PC-3 (cell line): ENCODE measurements around the gene PANK4. TPM values are rescaled to one million over a fixed set of nuclear protein-coding genes. Genes with fewer than 3 reads are reported as not detected.

Source experiments
- ATAC-seq: fragments of 200-7000 bp; cut with Tn5 transposase; 2 replicates; pipeline ENCODE4 v1.9.1; 2020; ENCODE audit warnings: mild to moderate bottlenecking, moderate library complexity
- BruUV-seq: library from RNA; stranded (reverse); fragments of 400-500 nt; replicated peaks from 2 replicates; lab custom pipeline; 2021; lab: Mats Ljungman, UMichigan
- CTCF ChIA-PET: fragments of 300-600 bp; sonication (Branson Sonifier 250); formaldehyde crosslinking; loops from one replicate; lab custom pipeline; 2022; ENCODE audit warnings: antibody characterized with exemption; lab: Charles Lee
- POLR2A ChIA-PET: fragments of 300-600 bp; sonication (Branson Sonifier 250); formaldehyde crosslinking; loops from one replicate; lab custom pipeline; 2022; ENCODE audit warnings: antibody characterized with exemption; ENCODE audit not compliant: unreplicated experiment; lab: Charles Lee
- DNase-seq: peaks from one replicate; pipeline ENCODE4 v3.0.0-alpha.2; 2015
- H2AFZ ChIP-seq: fragments of 300-600 bp; sonication (generic); 2 replicates; pipeline ENCODE4 v1.6.0; 2016; ENCODE audit warnings: antibody characterized with exemption, low read length
- H3F3A ChIP-seq: fragments of 300-600 bp; sonication (generic); one replicate; pipeline ENCODE4 v1.6.0; 2017; ENCODE audit warnings: antibody characterized with exemption, low read length, control low read depth, mild to moderate bottlenecking; ENCODE audit not compliant: unreplicated experiment
- H3K27ac ChIP-seq: fragments of 300-600 bp; sonication (generic); 2 replicates; pipeline ENCODE4 v1.5.1; 2016; ENCODE audit warnings: mild to moderate bottlenecking, low read length
- H3K27me3 ChIP-seq: fragments of 300-600 bp; sonication (generic); 2 replicates; pipeline ENCODE4 v1.6.1; 2016; ENCODE audit warnings: low read length, mixed read lengths
- H3K36me3 ChIP-seq: fragments of 300-600 bp; sonication (generic); 2 replicates; pipeline ENCODE4 v1.6.1; 2016; ENCODE audit warnings: low read depth, mixed run types, low read length, mixed read lengths
- H3K4me1 ChIP-seq: fragments of 300-600 bp; sonication (generic); 2 replicates; pipeline ENCODE4 v1.5.1; 2016; ENCODE audit warnings: low read length; ENCODE audit not compliant: insufficient read depth
- H3K4me2 ChIP-seq: fragments of 300-600 bp; sonication (generic); 2 replicates; pipeline ENCODE4 v1.6.0; 2016; ENCODE audit warnings: low read length
- H3K4me3 ChIP-seq: fragments of 300-600 bp; sonication (generic); 2 replicates; pipeline ENCODE4 v1.5.1; 2016; ENCODE audit warnings: mild to moderate bottlenecking, low read length, mixed read lengths
- H3K79me2 ChIP-seq: fragments of 300-600 bp; sonication (generic); 2 replicates; pipeline ENCODE4 v1.6.1; 2017; ENCODE audit warnings: low read length, mixed read lengths
- H3K9ac ChIP-seq: fragments of 300-600 bp; sonication (generic); 2 replicates; pipeline ENCODE4 v1.6.0; 2016; ENCODE audit warnings: mild to moderate bottlenecking, low read length
- H3K9me2 ChIP-seq: fragments of 300-600 bp; sonication (generic); replicated peaks from 2 replicates; pipeline ENCODE4 v1.6.1; 2016; ENCODE audit warnings: mixed run types, low read length, mixed read lengths
- H3K9me3 ChIP-seq: fragments of 300-600 bp; sonication (generic); 2 replicates; pipeline ENCODE4 v1.6.1; 2016; ENCODE audit warnings: low read length, mixed read lengths
- H4K20me1 ChIP-seq: fragments of 300-600 bp; sonication (generic); 2 replicates; pipeline ENCODE4 v1.6.1; 2016; ENCODE audit warnings: low read length, mixed read lengths
- EZH2 ChIP-seq: fragments of 300-600 bp; sonication (generic); IDR thresholded peaks from one replicate; pipeline ENCODE4 v1.6.1; 2017; ENCODE audit warnings: antibody characterized with exemption, mild to moderate bottlenecking, low read length; ENCODE audit not compliant: unreplicated experiment
- EZH2phosphoT487 ChIP-seq: fragments of 300-600 bp; sonication (generic); IDR thresholded peaks from 2 replicates; pipeline ENCODE4 v1.6.1; 2018; ENCODE audit warnings: mild to moderate bottlenecking, antibody characterized with exemption, low read length, borderline replicate concordance
- intact Hi-C: fragments of 100-400 bp; cut with micrococcal nuclease; formaldehyde crosslinking; loops from 2 replicates; pipeline ENCODE4 v1.9.0; 2023
- total RNA-seq: library from RNA; depleted of rRNA; stranded (reverse); fragments of >200 nt; gene quantifications from 2 replicates; pipeline ENCODE4 v1.2.3, GENCODE V29; 2014
- TF ChIP-seq, protein P1 (sequence below): fragments of 300-600 bp; sonication (generic); conservative IDR thresholded peaks from 2 replicates; pipeline ENCODE4 v1.5.1; 2017; ENCODE audit warnings: antibody characterized with exemption, low read depth, mild to moderate bottlenecking, low read length

PANK4 gene
- total RNA-seq, 1 experiment from 2014 or later, result 69.4 TPM

DNA sequence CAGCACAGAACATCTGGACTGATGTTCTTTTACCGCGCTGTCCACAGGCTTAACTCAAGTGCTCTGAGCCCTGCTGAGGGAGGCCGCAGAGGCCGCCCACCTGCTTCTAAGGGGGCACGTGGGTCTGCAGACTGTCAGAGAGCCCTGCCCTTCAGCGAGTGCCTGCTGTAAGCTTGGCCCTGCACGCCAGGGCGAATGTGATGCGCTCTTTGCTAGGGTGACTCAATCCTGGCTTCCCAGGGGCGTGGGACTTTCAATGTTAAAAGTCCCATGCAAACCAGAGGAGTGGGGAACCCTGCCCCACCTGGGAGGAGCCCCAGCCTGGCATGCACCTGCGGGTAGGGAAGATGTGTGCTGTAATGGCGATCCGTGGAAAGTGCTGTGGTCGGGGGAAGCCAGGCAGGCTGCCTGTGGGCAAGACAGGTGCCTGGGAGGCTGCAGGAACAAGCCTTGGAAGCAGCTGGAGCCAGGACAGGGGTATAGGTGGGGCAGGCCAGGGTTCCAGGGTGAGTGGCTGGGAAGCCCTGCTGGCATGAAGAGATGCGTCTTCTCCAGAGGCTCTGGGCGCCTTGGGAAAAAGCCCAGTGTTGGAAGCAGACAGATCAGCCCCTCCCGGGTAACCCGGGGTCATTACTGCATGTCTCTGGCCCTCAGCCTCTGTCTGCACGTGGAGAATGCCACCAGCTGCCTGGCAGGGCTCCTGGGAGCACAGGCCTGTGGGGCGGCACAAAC lies 594 bp upstream of the PANK4 start:
- Histone ChIP-seq H3F3A (no peaks in the 10 kb centered on the region), H3K79me2 (peaks cover 41% of the 10 kb centered on the region), H3K4me3 (peak overlapping the region; percentile 64), H3K36me3 (peaks cover 5% of the 10 kb centered on the region; the same call in 1 of the 2 replicates), H3K9me3 (no peaks in the 10 kb centered on the region), H3K27me3 (no peaks in the 10 kb centered on the region), H2AFZ (peak overlapping the region; percentile 32), H3K9me2 (no peaks in the 10 kb centered on the region), H3K4me1 (peaks cover 45% of the 10 kb centered on the region), H3K27ac (peak overlapping the region; percentile 43), H4K20me1 (peaks cover 39% of the 10 kb centered on the region), H3K9ac (peak overlapping the region; percentile 96), H3K4me2 (peak overlapping the region; percentile 89)
- intact Hi-C loops, result loop anchor here (1.0 to 2.0 kb wide), 2 partner anchors 20 to 76 kb away; no protein-coding TSS in a partner anchor
- ChIA-PET CTCF (interaction anchor here (1.2 kb wide), 1 partner anchor 112 kb away, joined by 4 read pairs; no protein-coding TSS in a partner anchor), POLR2A (interaction anchor here (0.6 to 1.0 kb wide), 4 partner anchors 8 to 295 kb away, joined by 3 to 11 read pairs (median 6); no protein-coding TSS in a partner anchor)
- peak; percentile 39 for ATAC-seq
- no TSS peak for BruUV-seq
- TF ChIP-seq EZH2phosphoT487 (no peak), EZH2 (no peak)
- TF ChIP-seq, protein P1, sequence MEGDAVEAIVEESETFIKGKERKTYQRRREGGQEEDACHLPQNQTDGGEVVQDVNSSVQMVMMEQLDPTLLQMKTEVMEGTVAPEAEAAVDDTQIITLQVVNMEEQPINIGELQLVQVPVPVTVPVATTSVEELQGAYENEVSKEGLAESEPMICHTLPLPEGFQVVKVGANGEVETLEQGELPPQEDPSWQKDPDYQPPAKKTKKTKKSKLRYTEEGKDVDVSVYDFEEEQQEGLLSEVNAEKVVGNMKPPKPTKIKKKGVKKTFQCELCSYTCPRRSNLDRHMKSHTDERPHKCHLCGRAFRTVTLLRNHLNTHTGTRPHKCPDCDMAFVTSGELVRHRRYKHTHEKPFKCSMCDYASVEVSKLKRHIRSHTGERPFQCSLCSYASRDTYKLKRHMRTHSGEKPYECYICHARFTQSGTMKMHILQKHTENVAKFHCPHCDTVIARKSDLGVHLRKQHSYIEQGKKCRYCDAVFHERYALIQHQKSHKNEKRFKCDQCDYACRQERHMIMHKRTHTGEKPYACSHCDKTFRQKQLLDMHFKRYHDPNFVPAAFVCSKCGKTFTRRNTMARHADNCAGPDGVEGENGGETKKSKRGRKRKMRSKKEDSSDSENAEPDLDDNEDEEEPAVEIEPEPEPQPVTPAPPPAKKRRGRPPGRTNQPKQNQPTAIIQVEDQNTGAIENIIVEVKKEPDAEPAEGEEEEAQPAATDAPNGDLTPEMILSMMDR, result no peak
- peak; percentile 80 for DNase-seq

DNA sequence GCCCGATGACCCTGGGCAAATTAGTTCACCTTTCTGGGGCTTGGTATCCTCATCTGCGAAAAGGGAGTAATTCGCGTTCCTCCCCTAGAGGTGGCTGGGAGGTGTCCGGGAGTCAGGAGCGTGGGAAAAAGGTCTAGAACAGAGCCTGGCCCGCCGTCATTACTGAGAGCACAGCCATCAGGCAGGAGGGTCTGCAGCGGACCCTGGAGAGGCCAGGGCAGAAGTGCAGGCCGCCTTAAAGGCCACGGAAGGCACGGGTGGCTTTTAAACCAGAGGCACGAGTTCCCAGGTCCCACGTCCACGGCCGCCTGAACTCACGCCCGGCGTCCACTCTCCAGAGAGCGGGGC lies 850 bp downstream of the PANK4 start:
- peak overlapping the region; percentile 64 for H2AFZ ChIP-seq
- peaks cover 53% of the 10 kb centered on the region for H3K79me2 ChIP-seq

More for the DNA sequence above, 850 bp downstream of the PANK4 start:
- DNase-seq, result peak; percentile 31
- Histone ChIP-seq H3K9me3 (no peaks in the 10 kb centered on the region), H3K27ac (peak overlapping the region; percentile 38), H3K4me2 (peak overlapping the region; percentile 94), H3K9me2 (no peaks in the 10 kb centered on the region), H3K27me3 (no peaks in the 10 kb centered on the region), H3K4me3 (peak overlapping the region; percentile 93), H4K20me1 (peaks cover 43% of the 10 kb centered on the region), H3K9ac (peak overlapping the region; percentile 96), H3K36me3 (peaks cover 14% of the 10 kb centered on the region), H3K4me1 (peaks cover 36% of the 10 kb centered on the region), H3F3A (no peaks in the 10 kb centered on the region)
- POLR2A ChIA-PET, result no interaction called here
- CTCF ChIA-PET, result interaction anchor here (1.1 to 2.4 kb wide), 3 partner anchors 10 to 111 kb away, joined by 4 to 15 read pairs (median 5); no protein-coding TSS in a partner anchor
- TF ChIP-seq, protein P1, result 0 out of 2 replicates have a peak, but pooled peaks have one; percentile 11
- TF ChIP-seq EZH2phosphoT487, result no peak
- no TSS peak for BruUV-seq
- intact Hi-C loops, result no loop called here
- ATAC-seq, result no peak
